Effector memory CD4-positive, alpha-beta T cell (primary cell): ENCODE results near the gene LRRC75A.

ENCODE experiments used
- DNase-seq, 3 donors: peaks; one replicate each; pipeline ENCODE4 v3.0.0-alpha.2; 2020
- H3K27ac ChIP-seq: 2 replicates; pipeline ENCODE4 v1.7.0; 2013; ENCODE audit warnings: mild to moderate bottlenecking, low read length, moderate library complexity; ENCODE audit not compliant: insufficient read depth, poor library complexity, severe bottlenecking
- H3K27me3 ChIP-seq: replicated peaks from 2 replicates; pipeline ENCODE4 v1.7.0; 2013; ENCODE audit warnings: mild to moderate bottlenecking, low read length; ENCODE audit not compliant: insufficient read depth, control insufficient read depth, poor library complexity, severe bottlenecking
- H3K36me3 ChIP-seq: 2 replicates; pipeline ENCODE4 v1.7.0; 2013; ENCODE audit warnings: mild to moderate bottlenecking, low read length, moderate library complexity; ENCODE audit not compliant: control insufficient read depth, insufficient read depth
- H3K4me1 ChIP-seq: 2 replicates; pipeline ENCODE4 v1.7.0; 2013; ENCODE audit warnings: low read length, mild to moderate bottlenecking; ENCODE audit not compliant: control insufficient read depth, insufficient read depth, poor library complexity, severe bottlenecking
- H3K4me3 ChIP-seq: 2 replicates; pipeline ENCODE4 v1.7.0; 2013; ENCODE audit warnings: low read length, low read depth, mild to moderate bottlenecking; ENCODE audit not compliant: insufficient read depth, poor library complexity, severe bottlenecking
- H3K9me3 ChIP-seq: 2 replicates; pipeline ENCODE4 v1.7.0; 2013; ENCODE audit warnings: mild to moderate bottlenecking, low read length, moderate library complexity; ENCODE audit not compliant: control insufficient read depth

LRRC75A gene

DNA sequence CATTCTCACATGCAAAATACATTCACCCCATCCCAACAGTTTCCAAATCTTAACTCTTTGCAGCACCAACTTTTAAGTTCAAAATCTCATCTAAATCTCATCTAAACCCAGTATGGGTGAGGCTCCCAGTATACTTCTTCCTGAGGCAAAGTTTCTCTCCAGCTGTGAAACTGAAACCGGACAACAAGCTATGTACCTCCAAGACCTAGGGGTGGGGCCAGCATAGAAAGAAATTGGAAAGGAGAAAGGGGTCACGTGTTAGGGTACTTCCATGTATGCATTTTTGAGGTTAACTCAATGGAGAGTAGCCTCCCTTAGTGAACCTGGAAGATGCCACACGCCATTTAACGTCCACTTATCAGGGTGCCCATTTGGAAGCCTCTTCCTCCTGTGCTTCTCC lies 23.9 kb upstream of the LRRC75A start:
- Histone ChIP-seq H3K4me3 (no peak overlapping the region), H3K27ac (no peak overlapping the region), H3K4me1 (no peaks in the 10 kb centered on the region), H3K9me3 (no peaks in the 10 kb centered on the region), H3K36me3 (no peaks in the 10 kb centered on the region), H3K27me3 (peaks cover 4% of the 10 kb centered on the region)
- DNase-seq, result no peak

- H3K36me3 ChIP-seq, result no peaks in the 10 kb centered on the region
- H3K27me3 ChIP-seq, result no peaks in the 10 kb centered on the region
- H3K9me3 ChIP-seq, result no peaks in the 10 kb centered on the region
- no peak for DNase-seq
- no peak overlapping the region for H3K4me3 ChIP-seq
- H3K4me1 ChIP-seq, result no peaks in the 10 kb centered on the region
- no peak overlapping the region for H3K27ac ChIP-seq
Measured at GRCh38 chr17:16513873-16514272, 21.9 kb upstream of the LRRC75A start.

GRCh38 chr17:16512011-16512410 lies 20.0 kb upstream of the LRRC75A start:
- Histone ChIP-seq H3K36me3 (no peaks in the 10 kb centered on the region), H3K4me3 (no peak overlapping the region), H3K27ac (no peak overlapping the region), H3K4me1 (no peaks in the 10 kb centered on the region), H3K27me3 (no peaks in the 10 kb centered on the region), H3K9me3 (no peaks in the 10 kb centered on the region)
- no peak for DNase-seq

GRCh38 chr17:16511593-16511992 lies 19.6 kb upstream of the LRRC75A start:
- Histone ChIP-seq H3K9me3 (no peaks in the 10 kb centered on the region), H3K4me1 (no peaks in the 10 kb centered on the region), H3K4me3 (no peak overlapping the region), H3K36me3 (no peaks in the 10 kb centered on the region), H3K27ac (no peak overlapping the region), H3K27me3 (no peaks in the 10 kb centered on the region)
- no peak for DNase-seq

DNA sequence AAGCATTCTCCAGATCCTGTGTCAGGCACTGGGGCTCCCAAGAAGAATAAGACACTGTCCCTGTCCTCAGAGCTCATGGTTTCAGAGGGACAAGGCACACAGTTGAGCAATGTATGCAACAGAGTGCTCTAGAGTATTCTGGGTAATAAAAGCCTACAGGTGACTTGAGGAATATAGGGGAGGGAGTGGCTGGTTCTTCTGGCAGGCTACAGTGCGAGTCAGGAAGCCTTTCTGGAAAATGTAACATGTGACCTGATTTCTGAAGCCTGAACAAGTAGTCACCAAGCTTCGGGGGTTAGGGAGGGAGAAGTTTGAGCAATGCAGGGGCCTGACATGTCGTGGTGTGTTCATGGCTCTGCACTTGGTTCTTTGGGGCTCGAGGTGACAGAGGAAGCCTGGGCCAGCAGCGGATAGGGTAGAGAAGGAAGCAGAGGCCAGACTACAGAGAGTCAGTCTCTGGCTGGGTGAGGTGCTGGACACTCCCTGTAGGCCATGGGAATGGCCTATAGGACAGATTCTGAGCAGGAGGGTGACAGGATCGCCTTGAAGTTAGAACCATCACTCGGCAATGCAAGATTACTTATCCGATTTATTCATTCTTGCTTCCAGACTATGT lies 16.0 kb upstream of the LRRC75A start:
- Histone ChIP-seq H3K27me3 (no peaks in the 10 kb centered on the region), H3K36me3 (no peaks in the 10 kb centered on the region), H3K9me3 (no peaks in the 10 kb centered on the region), H3K27ac (no peak overlapping the region), H3K4me1 (no peaks in the 10 kb centered on the region), H3K4me3 (no peak overlapping the region)
- no peak for DNase-seq

- H3K9me3 ChIP-seq, result no peaks in the 10 kb centered on the region
- H3K4me3 ChIP-seq, result no peak overlapping the region
- H3K36me3 ChIP-seq, result no peaks in the 10 kb centered on the region
- H3K4me1 ChIP-seq, result no peaks in the 10 kb centered on the region
- no peak for DNase-seq
- H3K27ac ChIP-seq, result no peak overlapping the region
- no peaks in the 10 kb centered on the region for H3K27me3 ChIP-seq
Measured at GRCh38 chr17:16506188-16506587, 14.2 kb upstream of the LRRC75A start.

DNA sequence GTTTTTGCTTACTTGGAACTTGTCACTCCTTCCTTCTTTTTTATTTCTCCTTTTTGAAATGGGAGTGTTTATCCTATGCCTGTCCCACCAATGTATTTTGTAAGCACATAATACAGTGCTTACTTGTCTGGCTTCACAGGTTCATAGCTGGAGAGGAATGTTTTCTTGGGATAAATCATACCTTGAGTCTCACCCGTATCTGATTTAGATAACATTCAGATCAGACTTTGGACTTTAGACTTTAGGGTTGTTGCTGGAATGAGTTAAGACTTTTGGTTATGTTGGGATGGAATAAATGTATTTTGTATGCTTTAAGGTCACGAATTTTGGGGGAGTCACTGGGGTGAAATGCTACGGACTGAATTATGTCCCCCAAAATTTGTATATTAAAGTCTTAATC lies 13.0 kb upstream of the LRRC75A start:
- DNase-seq, result no peak
- H3K4me3 ChIP-seq, result no peak overlapping the region
- H3K9me3 ChIP-seq, result no peaks in the 10 kb centered on the region
- no peak overlapping the region for H3K27ac ChIP-seq
- no peaks in the 10 kb centered on the region for H3K4me1 ChIP-seq
- no peaks in the 10 kb centered on the region for H3K36me3 ChIP-seq
- H3K27me3 ChIP-seq, result no peaks in the 10 kb centered on the region

DNA sequence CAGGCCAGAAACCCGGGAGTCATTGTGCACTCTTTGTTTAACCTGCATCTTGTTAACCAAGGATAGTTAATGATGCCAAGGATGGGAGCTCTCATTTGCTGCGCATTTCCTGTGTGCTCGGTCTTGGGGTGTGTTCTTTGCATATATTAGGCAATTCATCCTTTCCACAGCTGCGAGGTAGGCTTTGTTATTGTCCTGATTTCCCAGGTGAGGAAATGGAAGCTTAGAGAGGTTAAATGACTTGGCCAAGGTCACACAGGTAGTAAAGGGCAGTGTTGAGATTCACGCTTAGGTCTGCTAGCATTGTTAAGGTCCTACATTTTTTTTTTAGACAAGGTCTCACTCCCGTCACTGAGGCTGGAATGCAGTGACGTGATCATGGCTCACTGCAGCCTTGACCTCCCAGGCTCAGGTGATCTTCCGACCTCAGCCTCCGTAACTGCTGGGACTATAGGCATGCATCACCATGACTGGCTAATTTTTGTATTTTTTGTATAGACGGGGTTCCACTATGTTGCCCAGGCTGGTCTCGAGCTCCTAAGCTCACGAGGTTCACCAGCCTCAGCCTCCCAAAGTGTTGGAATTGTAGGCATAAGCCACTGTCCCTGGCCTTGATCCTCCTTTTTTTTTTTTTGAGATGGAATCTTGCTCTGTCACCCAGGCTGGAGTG lies 5.0 kb upstream of the LRRC75A start:
- Histone ChIP-seq H3K27me3 (no peaks in the 10 kb centered on the region), H3K36me3 (no peaks in the 10 kb centered on the region), H3K4me3 (no peak overlapping the region), H3K4me1 (no peaks in the 10 kb centered on the region), H3K27ac (no peak overlapping the region), H3K9me3 (no peaks in the 10 kb centered on the region)
- no peak for DNase-seq

GRCh38 chr17:16495980-16496819 lies 4.2 kb upstream of the LRRC75A start:
- H3K27me3 ChIP-seq, result no peaks in the 10 kb centered on the region

GRCh38 chr17:16495561-16495960 lies 3.6 kb upstream of the LRRC75A start:
- no peak overlapping the region for H3K4me3 ChIP-seq
- no peaks in the 10 kb centered on the region for H3K36me3 ChIP-seq
- no peak overlapping the region for H3K27ac ChIP-seq
- no peak for DNase-seq
- H3K4me1 ChIP-seq, result peaks cover 7% of the 10 kb centered on the region
- no peaks in the 10 kb centered on the region for H3K27me3 ChIP-seq
- H3K9me3 ChIP-seq, result no peaks in the 10 kb centered on the region

More at GRCh38 chr17:16495980-16496819, 4.2 kb upstream of the LRRC75A start:
- H3K9me3 ChIP-seq, result no peaks in the 10 kb centered on the region
- peaks cover 3% of the 10 kb centered on the region for H3K4me1 ChIP-seq
- H3K27ac ChIP-seq, result no peak overlapping the region
- no peak for DNase-seq
- H3K4me3 ChIP-seq, result no peak overlapping the region
- no peaks in the 10 kb centered on the region for H3K36me3 ChIP-seq
